Measurements from ENCODE around the gene PCNT. TPM values are rescaled to one million over a fixed set of nuclear protein-coding genes. Genes with fewer than 3 reads are reported as not detected.

Gene PCNT
- total and polyA plus RNA-seq, 2 of the 8 experiments (the other 6 are each of a cell fraction or from before 2014, with no cell fraction given) = 9.9 to 45.1 TPM

DNA sequence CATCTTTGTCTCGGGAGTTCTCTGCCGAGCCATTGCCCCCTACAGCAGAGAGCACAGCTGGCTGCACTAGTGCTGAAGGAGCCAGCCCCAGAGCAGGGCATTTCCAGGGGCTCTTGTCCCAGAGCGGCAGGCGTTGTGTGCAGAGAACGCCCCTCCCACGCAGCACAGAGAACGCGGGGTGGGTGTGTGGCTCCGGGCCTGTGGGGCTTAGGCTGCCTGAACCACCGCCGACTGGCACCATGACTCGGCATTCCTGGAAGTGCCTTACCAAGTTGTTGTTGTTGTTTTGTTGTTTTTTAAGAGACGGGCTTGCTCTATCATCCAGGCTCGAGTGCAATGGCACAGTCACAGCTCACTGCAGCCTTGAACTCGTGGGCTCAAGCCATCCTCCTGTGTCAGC is 119.0 kb downstream of the PCNT start:
- Histone ChIP-seq H2AFZ (ENCODE audit: low read length) (no peak overlapping the region), H2AK5ac (ENCODE audit: low read depth, low read length) (no peak overlapping the region), H2BK12ac (ENCODE audit: low read depth, low read length) (no peak overlapping the region), H3K4ac (replicated peaks; ENCODE audit: insufficient read length, low read depth, low read length) (no peak overlapping the region), H3K27me3 (replicated peaks in 1 of 4; ENCODE audit: control insufficient read depth in 3 of 4, extremely low read depth in 1 of 4, insufficient read depth in 3 of 4, low read length in 3 of 4) (no peaks in the 10 kb centered on the region), H3K27ac (ENCODE audit: low read depth, low read length) (no peak overlapping the region), H2BK120ac (replicated peaks; ENCODE audit: low read depth, low read length) (no peak overlapping the region), H3K9me3 (ENCODE audit: insufficient read depth in 2 of 2, low read depth in 1 of 2, low read length in 1 of 2) (no peaks in the 10 kb centered on the region), H3K4me2 (ENCODE audit: insufficient read depth in 1 of 2, low read depth in 2 of 2, low read length in 2 of 2) (no peak overlapping the region), H3K23me2 (ENCODE audit: low read depth, low read length) (no peaks in the 10 kb centered on the region), H3K23ac (ENCODE audit: insufficient read length) (no peak overlapping the region), H4K5ac (ENCODE audit: insufficient read length, low read depth, low read length) (no peak overlapping the region), H3K4me3 (ENCODE audit: extremely low read depth in 1 of 4, insufficient read depth in 2 of 4, low read depth in 3 of 4, low read length in 4 of 4) (no peak overlapping the region), H3K36me3 (ENCODE audit: control insufficient read depth in 2 of 4, insufficient read depth in 4 of 4, low read length in 3 of 4) (peaks cover 16 to 55% (median 31%) of the 10 kb centered on the region in 4 experiments), H2BK20ac (ENCODE audit: low read length) (no peak overlapping the region), H3K14ac (ENCODE audit: insufficient read length) (no peak overlapping the region), H4K20me1 (replicated peaks in 1 of 2; ENCODE audit: control insufficient read depth in 1 of 2, insufficient read depth in 2 of 2, low read length in 2 of 2) (no peaks in the 10 kb centered on the region), H2BK5ac (ENCODE audit: low read depth, low read length) (peak overlapping the region; percentile 60; the same call in 1 of the 2 replicates), H3K9ac (replicated peaks in 1 of 4; ENCODE audit: extremely low read depth in 1 of 4, low read depth in 3 of 4, low read length in 3 of 4) (no peak overlapping the region; a peak in 1 of 7 replicates), H4K8ac (ENCODE audit: extremely low read depth, insufficient read depth, low read length) (no peak overlapping the region), H3K56ac (replicated peaks; ENCODE audit: insufficient read length, low read depth, low read length) (no peak overlapping the region), H4K91ac (replicated peaks; ENCODE audit: insufficient read length, low read length) (no peak overlapping the region), H3K4me1 (replicated peaks in 1 of 4; ENCODE audit: control insufficient read depth in 3 of 4, insufficient read depth in 4 of 4, low read length in 3 of 4) (peaks cover 0 to 5% (median 2%) of the 10 kb centered on the region in 4 experiments; a peak in 4 of 7 replicates), H3K79me1 (ENCODE audit: low read depth, low read length) (no peaks in the 10 kb centered on the region), H3K18ac (ENCODE audit: extremely low read depth, low read length) (peak overlapping the region; percentile 48), H3K79me2 (ENCODE audit: control insufficient read depth in 1 of 2, insufficient read depth in 2 of 2, low read length in 2 of 2) (no peaks in the 10 kb centered on the region), H2BK15ac (ENCODE audit: low read length) (no peak overlapping the region)
- 71% methylated on average over 15 of the region's 15 CpGs; no CpG with 5 or more reads in 1 of the 2 experiments for WGBS, 2 experiments (ENCODE audit: extremely low coverage in 1 of 2, insufficient coverage in 1 of 2, insufficient read length in 1 of 2, insufficient replicate concordance in 2 of 2, low coverage in 1 of 2, low lambda C conversion rate in 2 of 2, missing lambda C conversion rate in 1 of 2)
- FAIRE-seq (no peak), DNase-seq (ENCODE audit: low read depth in 1 of 2, low spot score in 2 of 2) (no peak)
- ChIA-PET POLR2A (ENCODE audit: partially characterized antibody) (interaction anchor here (0.7 to 1.9 kb wide), 2 partner anchors 10 to 11 kb away, joined by 3 to 7 read pairs; no protein-coding TSS in a partner anchor), CTCF (ENCODE audit: partially characterized antibody) (interaction anchor here (1.5 kb wide), 1 partner anchor 11 kb away, joined by 3 read pairs; no protein-coding TSS in a partner anchor)
- TF ChIP-seq NRF1 (IDR thresholded peaks at IDR 0.05; ENCODE audit: low read depth, low read length) (no peak), ASH2L (IDR thresholded peaks at IDR 0.05; ENCODE audit: low read length) (no peak), BACH1 (IDR thresholded peaks at IDR 0.05; ENCODE audit: low read length) (peak; percentile 83), KDM5A (IDR thresholded peaks at IDR 0.05; ENCODE audit: low read length) (no peak), CHD1 (IDR thresholded peaks at IDR 0.05; ENCODE audit: low read depth, low read length) (no peak), RBBP5 (IDR thresholded peaks at IDR 0.05; ENCODE audit: borderline replicate concordance, low read depth, low read length) (no peak), MAFK (IDR thresholded peaks at IDR 0.05; ENCODE audit: low read depth, low read length) (peak; percentile 56; the same call in 1 of the 2 replicates), BRCA1 (IDR thresholded peaks at IDR 0.05; ENCODE audit: low read depth, low read length) (no peak)
- TF ChIP-seq, protein P1, sequence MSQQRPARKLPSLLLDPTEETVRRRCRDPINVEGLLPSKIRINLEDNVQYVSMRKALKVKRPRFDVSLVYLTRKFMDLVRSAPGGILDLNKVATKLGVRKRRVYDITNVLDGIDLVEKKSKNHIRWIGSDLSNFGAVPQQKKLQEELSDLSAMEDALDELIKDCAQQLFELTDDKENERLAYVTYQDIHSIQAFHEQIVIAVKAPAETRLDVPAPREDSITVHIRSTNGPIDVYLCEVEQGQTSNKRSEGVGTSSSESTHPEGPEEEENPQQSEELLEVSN (IDR thresholded peaks at IDR 0.05) = no peak
